Transverse colon (tissue), 4 donors: Measurements from ENCODE around the gene ALG14.

Source experiments
- POLR2A ChIP-seq: fragments of 450-650 bp; IDR thresholded peaks from one replicate; pipeline ENCODE4 v1.6.1; 2016; ENCODE audit warnings: antibody characterized with exemption, mild to moderate bottlenecking, moderate library complexity
- POLR2AphosphoS5 ChIP-seq, 3 donors: sonication (generic); formaldehyde crosslinking; IDR thresholded peaks; one replicate each; pipeline ENCODE4 v1.6.1; 2016; ENCODE audit warnings: antibody characterized with exemption in 3 of 3
- TF ChIP-seq, protein P1 (sequence below), 5 experiments: fragments of 200-600 bp in 3 of 5; fragments of 450-650 bp in 2 of 5; sonication (generic) in 3 of 5; IDR thresholded peaks; 1 replicate in 2 of 5; 2 replicates in 3 of 5; pipeline ENCODE4 v1.5.1; 2016 to 2017; ENCODE audit warnings: antibody characterized with exemption in 5 of 5, inconsistent platforms in 3 of 5, mild to moderate bottlenecking in 2 of 5, moderate library complexity in 1 of 5

DNA sequence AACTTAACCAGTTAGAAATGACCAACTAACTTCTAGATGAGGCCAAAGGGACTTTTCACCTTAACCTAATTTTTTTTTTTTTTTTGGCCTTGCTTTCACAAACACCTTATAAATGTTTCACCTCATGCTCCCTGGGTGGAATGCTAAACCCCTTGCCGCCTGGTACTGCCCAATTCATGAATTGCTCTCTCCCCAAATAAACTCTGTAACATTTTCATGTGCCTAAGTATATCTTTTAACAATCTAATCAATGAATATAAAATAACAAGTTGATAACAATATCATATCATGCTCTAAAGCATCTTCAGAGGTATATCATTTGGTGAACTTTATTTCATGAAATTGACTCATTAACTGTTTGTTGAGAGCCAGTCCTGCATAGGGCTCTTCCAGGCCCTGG, 134.9 kb downstream of the ALG14 start:
- TF ChIP-seq, protein P1, sequence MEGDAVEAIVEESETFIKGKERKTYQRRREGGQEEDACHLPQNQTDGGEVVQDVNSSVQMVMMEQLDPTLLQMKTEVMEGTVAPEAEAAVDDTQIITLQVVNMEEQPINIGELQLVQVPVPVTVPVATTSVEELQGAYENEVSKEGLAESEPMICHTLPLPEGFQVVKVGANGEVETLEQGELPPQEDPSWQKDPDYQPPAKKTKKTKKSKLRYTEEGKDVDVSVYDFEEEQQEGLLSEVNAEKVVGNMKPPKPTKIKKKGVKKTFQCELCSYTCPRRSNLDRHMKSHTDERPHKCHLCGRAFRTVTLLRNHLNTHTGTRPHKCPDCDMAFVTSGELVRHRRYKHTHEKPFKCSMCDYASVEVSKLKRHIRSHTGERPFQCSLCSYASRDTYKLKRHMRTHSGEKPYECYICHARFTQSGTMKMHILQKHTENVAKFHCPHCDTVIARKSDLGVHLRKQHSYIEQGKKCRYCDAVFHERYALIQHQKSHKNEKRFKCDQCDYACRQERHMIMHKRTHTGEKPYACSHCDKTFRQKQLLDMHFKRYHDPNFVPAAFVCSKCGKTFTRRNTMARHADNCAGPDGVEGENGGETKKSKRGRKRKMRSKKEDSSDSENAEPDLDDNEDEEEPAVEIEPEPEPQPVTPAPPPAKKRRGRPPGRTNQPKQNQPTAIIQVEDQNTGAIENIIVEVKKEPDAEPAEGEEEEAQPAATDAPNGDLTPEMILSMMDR (IDR thresholded peaks at IDR 0.05): no peak
- TF ChIP-seq POLR2A (no peak), POLR2AphosphoS5 (IDR thresholded peaks at IDR 0.05) (no peak)
